ENCODE data around the gene DHX40. TPM values are rescaled to one million over a fixed set of nuclear protein-coding genes. Genes with fewer than 3 reads are reported as not detected.
A peak's percentile ranks its signal among the peaks of the same experiment; 100 is the strongest.

DHX40 gene
- total and polyA plus RNA-seq, 2 of the 13 experiments (the other 11 are each of a cell fraction or from before 2014, with no cell fraction given), result 22.2 to 37.0 TPM

GRCh38 chr17:59619298-59620063, 54.1 kb downstream of the DHX40 start, which contains the start of gene CLTC (continued):
- TF ChIP-seq, protein P1, sequence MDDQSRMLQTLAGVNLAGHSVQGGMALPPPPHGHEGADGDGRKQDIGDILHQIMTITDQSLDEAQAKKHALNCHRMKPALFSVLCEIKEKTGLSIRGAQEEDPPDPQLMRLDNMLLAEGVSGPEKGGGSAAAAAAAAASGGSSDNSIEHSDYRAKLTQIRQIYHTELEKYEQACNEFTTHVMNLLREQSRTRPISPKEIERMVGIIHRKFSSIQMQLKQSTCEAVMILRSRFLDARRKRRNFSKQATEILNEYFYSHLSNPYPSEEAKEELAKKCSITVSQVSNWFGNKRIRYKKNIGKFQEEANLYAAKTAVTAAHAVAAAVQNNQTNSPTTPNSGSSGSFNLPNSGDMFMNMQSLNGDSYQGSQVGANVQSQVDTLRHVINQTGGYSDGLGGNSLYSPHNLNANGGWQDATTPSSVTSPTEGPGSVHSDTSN (CRISPR knock-in tag; IDR thresholded peaks at IDR 0.05; ENCODE audit: borderline replicate concordance), result no peak
- TF ChIP-seq AHR (CRISPR knock-in tag; IDR thresholded peaks at IDR 0.05) (peak; percentile 97), ZNF335 (CRISPR knock-in tag; IDR thresholded peaks at IDR 0.05) (peak; percentile 95), ZMYM3 (CRISPR knock-in tag; IDR thresholded peaks at IDR 0.05) (no peak; the same call in 1 of the 2 replicates), RELA (CRISPR knock-in tag; IDR thresholded peaks at IDR 0.05) (no peak), STAG1 (CRISPR knock-in tag; IDR thresholded peaks at IDR 0.05) (peak; percentile 21), TBL1XR1 (IDR thresholded peaks at IDR 0.05; ENCODE audit: borderline replicate concordance, low read length, partially characterized antibody) (no peak), ZFP82 (CRISPR knock-in tag; IDR thresholded peaks at IDR 0.05; ENCODE audit: borderline replicate concordance) (peak; percentile 78; the same call in 1 of the 2 replicates), PAF1 (CRISPR knock-in tag; IDR thresholded peaks at IDR 0.05) (no peak), SIX4 (CRISPR knock-in tag; IDR thresholded peaks at IDR 0.05) (no peak), MIER2 (CRISPR knock-in tag; IDR thresholded peaks at IDR 0.05) (peak; percentile 39; the same call in 1 of the 2 replicates), ZNF792 (CRISPR knock-in tag; IDR thresholded peaks at IDR 0.05) (peak; percentile 80; the same call in 1 of the 2 replicates), MIXL1 (CRISPR knock-in tag; IDR thresholded peaks at IDR 0.05) (peak; percentile 86), SNAPC2 (CRISPR knock-in tag; IDR thresholded peaks at IDR 0.05) (peak; percentile 4; the same call in 1 of the 2 replicates), CBX5 (CRISPR knock-in tag; IDR thresholded peaks at IDR 0.05; ENCODE audit: borderline replicate concordance) (peak; percentile 88), JUNB (CRISPR knock-in tag; IDR thresholded peaks at IDR 0.05; ENCODE audit: borderline replicate concordance) (peak; percentile 82), ZNF33A (CRISPR knock-in tag; IDR thresholded peaks at IDR 0.05; ENCODE audit: borderline replicate concordance) (peak; percentile 91; the same call in 1 of the 2 replicates), ZNF318 (CRISPR knock-in tag; IDR thresholded peaks at IDR 0.05) (0 out of 2 replicates have a peak, but pooled peaks have one; percentile 83), HNRNPLL (IDR thresholded peaks at IDR 0.05; ENCODE audit: low read depth, low read length, poor library complexity, severe bottlenecking) (peak; percentile 97), PCBP2 (optimal IDR thresholded peaks at IDR 0.05; ENCODE audit: low read depth, low read length, poor library complexity, severe bottlenecking) (peak; percentile 14), RBAK (CRISPR knock-in tag; IDR thresholded peaks at IDR 0.05) (no peak), ZSCAN9 (CRISPR knock-in tag; IDR thresholded peaks at IDR 0.05; ENCODE audit: borderline replicate concordance) (peak; percentile 93)

All from HepG2 (cell line).